Astrocyte of the cerebellum (primary cell): ENCODE results near the gene DYNC1I1.

Experiments
- DNase-seq: peaks from one replicate; pipeline ENCODE4 v3.0.0-alpha.2; 2011; ENCODE audit warnings: low read depth
- H3K4me3 ChIP-seq: 2 replicates; pipeline ENCODE4 v1.5.1; 2011; ENCODE audit warnings: mild to moderate bottlenecking, low read depth, low read length, moderate library complexity
- CTCF ChIP-seq: IDR thresholded peaks from 2 replicates; pipeline ENCODE4 v1.5.1; 2012; ENCODE audit warnings: low read length, low read depth, moderate library complexity, mild to moderate bottlenecking; ENCODE audit errors: missing control alignments
- in situ Hi-C: cut with HindIII; loops from 2 replicates; pipeline ENCODE4 v1.10.0; 2017; ENCODE audit warnings: low sequenced_read_pairs

DYNC1I1 gene

GRCh38 chr7:95874541-95875265 is 102.3 kb downstream of the DYNC1I1 start:
- in situ Hi-C loops, result no loop called here
- TF ChIP-seq CTCF, result no peak
- no peak for DNase-seq
- H3K4me3 ChIP-seq, result no peak overlapping the region

- in situ Hi-C loops, result no loop called here
Observed at GRCh38 chr7:95875519-95875918, 103.2 kb downstream of the DYNC1I1 start.

GRCh38 chr7:95878677-95879076 is 106.3 kb downstream of the DYNC1I1 start:
- in situ Hi-C loops, result no loop called here
- DNase-seq, result no peak
- H3K4me3 ChIP-seq, result no peak overlapping the region
- TF ChIP-seq CTCF, result no peak

More at GRCh38 chr7:95875519-95875918, 103.2 kb downstream of the DYNC1I1 start:
- TF ChIP-seq CTCF, result no peak
- no peak overlapping the region for H3K4me3 ChIP-seq
- no peak for DNase-seq

- in situ Hi-C loops, result no loop called here
- TF ChIP-seq CTCF, result no peak
- DNase-seq, result no peak
- H3K4me3 ChIP-seq, result no peak overlapping the region
Observed at GRCh38 chr7:95881597-95881996, 109.2 kb downstream of the DYNC1I1 start.

- no peak overlapping the region for H3K4me3 ChIP-seq
- TF ChIP-seq CTCF, result no peak
- in situ Hi-C loops, result no loop called here
- DNase-seq, result no peak
Observed at GRCh38 chr7:95883217-95883616, 110.9 kb downstream of the DYNC1I1 start.

GRCh38 chr7:95886501-95887090 is 114.2 kb downstream of the DYNC1I1 start:
- in situ Hi-C loops, result no loop called here
- TF ChIP-seq CTCF, result no peak
- no peak for DNase-seq
- H3K4me3 ChIP-seq, result no peak overlapping the region
